ENCODE measurements around the gene DDX1. TPM values are rescaled to one million over a fixed set of nuclear protein-coding genes. Genes with fewer than 3 reads are reported as not detected.
A peak's percentile ranks its signal among the peaks of the same experiment; 100 is the strongest.

Gene DDX1
- total and polyA plus RNA-seq, 2 experiments from 2014 or later = 37.5 to 109 TPM

DNA sequence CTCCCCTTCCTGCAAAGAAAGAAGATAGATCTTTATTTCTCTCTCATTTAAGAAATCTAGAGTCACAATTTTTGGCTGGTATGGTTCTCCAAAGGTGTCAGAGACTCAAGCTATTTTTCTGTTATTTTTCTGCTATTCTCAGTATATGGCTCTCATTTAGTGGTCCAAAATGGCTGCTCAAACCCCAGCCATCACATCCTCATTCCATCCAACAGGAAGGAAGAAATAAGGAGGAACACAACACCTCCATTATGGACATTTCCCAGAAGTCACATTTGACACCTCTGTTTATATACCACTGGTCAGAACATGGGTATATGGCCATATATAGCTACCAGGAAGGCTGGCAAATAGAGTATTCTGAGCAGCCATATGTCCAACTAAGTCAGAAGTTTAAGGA, 7.4 kb upstream of the DDX1 start:
- Histone ChIP-seq H3K27ac (no peak overlapping the region), H3K9me3 (ENCODE audit: low read depth) (no peaks in the 10 kb centered on the region), H3K4me3 (no peak overlapping the region), H3K4me1 (ENCODE audit: low read depth) (no peaks in the 10 kb centered on the region), H3K36me3 (no peaks in the 10 kb centered on the region), H3K27me3 (no peaks in the 10 kb centered on the region)
- TF ChIP-seq CTCF (IDR thresholded peaks at IDR 0.05; ENCODE audit: low read depth, low read length) = no peak
- no peak for DNase-seq (ENCODE audit: low read depth in 1 of 2, low spot score in 1 of 2)

DNA sequence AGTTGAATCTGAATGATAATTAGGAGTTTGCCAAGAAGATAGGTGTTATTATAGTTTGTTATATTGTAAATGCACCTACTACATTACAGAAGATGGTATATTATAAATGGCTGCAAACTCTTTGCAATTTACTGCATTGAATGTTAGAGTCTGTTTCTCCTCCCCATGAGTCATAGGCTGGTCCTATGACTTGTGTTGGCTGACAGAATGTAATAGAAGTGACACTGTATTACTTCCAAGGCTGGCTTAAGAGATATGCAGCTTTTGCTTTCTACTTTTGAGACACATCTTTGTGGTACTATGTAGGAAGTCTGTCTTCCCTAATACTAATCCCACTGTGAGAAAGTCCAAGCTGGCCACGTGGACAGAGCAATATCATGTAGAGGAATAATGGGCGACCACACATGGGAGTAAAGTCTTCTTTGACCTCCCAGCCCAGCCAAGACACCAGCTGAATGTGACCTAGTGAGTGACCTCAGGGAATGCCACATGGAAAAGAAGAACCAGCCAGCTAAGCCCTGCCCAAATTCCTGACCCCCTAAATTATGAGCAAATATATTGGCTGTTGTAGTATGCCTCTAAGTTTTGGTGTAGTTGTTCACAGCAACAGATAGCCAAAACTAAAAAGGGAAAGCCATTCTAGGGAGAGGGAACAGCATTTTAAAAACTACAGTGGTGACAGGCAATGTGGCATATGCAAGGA, 6.8 kb upstream of the DDX1 start:
- no peak for TF ChIP-seq CTCF (IDR thresholded peaks at IDR 0.05; ENCODE audit: low read depth, low read length)
- H3K27me3 ChIP-seq = no peaks in the 10 kb centered on the region
- no peaks in the 10 kb centered on the region for H3K36me3 ChIP-seq
- H3K4me1 ChIP-seq (ENCODE audit: low read depth) = no peaks in the 10 kb centered on the region
- DNase-seq (ENCODE audit: low read depth in 1 of 2, low spot score in 1 of 2) = peak in 1 of 2 donors; percentile 5
- no peak overlapping the region for H3K4me3 ChIP-seq
- no peak overlapping the region for H3K27ac ChIP-seq
- H3K9me3 ChIP-seq (ENCODE audit: low read depth) = no peaks in the 10 kb centered on the region

DNA sequence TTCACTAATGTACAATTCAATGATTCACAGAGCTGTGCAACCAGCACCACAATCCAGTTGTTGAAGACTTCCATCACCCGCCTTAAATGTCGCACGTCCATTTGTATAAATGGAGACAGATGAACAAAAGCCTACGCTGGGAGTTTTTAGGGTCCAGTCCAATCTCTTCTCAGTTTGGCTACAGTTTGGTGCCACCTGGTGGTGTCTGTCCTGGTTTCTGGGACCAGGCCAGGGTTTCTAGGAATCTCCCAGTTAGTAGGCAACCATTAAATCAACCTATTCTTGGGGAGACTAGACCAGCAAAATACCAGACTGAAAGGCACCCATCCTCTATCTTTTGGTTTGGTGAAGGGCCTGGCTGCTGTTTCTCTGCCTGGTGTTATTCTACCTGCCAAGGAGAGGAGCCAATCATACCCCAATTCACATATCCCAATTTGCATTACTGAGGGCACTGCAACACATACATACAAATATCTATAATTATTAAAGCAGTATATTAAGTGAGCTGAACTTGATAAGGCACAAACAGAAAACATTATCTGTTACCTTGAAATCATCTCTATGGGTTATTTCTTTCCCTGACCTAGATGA, 3.2 kb upstream of the DDX1 start:
- peak; percentile 62 to 74 for DNase-seq (ENCODE audit: low read depth in 1 of 2, low spot score in 1 of 2)
- peaks cover 14% of the 10 kb centered on the region for H3K4me1 ChIP-seq (ENCODE audit: low read depth)
- no peak overlapping the region for H3K27ac ChIP-seq
- no peaks in the 10 kb centered on the region for H3K36me3 ChIP-seq
- peak; percentile 65 for TF ChIP-seq CTCF (IDR thresholded peaks at IDR 0.05; ENCODE audit: low read depth, low read length)
- no peaks in the 10 kb centered on the region for H3K9me3 ChIP-seq (ENCODE audit: low read depth)
- H3K4me3 ChIP-seq = no peak overlapping the region
- no peaks in the 10 kb centered on the region for H3K27me3 ChIP-seq

DNA sequence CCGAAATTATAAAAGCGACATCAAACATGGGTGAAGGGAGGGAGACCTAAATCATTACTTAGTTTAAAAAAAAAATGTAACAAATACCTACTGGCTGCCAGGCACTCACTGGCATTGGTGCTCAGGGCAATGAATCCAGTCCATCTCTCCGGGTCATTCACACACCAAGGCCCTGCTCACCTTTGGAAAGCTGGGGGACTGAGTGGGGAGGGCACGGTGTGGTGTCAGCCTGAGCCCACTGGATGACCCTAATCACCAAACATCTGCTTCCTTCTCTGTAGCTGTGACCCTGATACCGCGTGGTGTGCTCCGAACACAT, 336 bp upstream of the DDX1 start:
- Histone ChIP-seq H3K27ac (peak overlapping the region; percentile 94), H3K36me3 (peaks cover 13% of the 10 kb centered on the region), H3K9me3 (ENCODE audit: low read depth) (no peaks in the 10 kb centered on the region), H3K27me3 (no peaks in the 10 kb centered on the region), H3K4me3 (peak overlapping the region; percentile 55), H3K4me1 (ENCODE audit: low read depth) (peaks cover 23% of the 10 kb centered on the region)
- no peak for TF ChIP-seq CTCF (IDR thresholded peaks at IDR 0.05; ENCODE audit: low read depth, low read length)
- no peak for DNase-seq (ENCODE audit: low read depth in 1 of 2, low spot score in 1 of 2)

- H3K36me3 ChIP-seq = peaks cover 32% of the 10 kb centered on the region
- no peak for TF ChIP-seq CTCF (IDR thresholded peaks at IDR 0.05; ENCODE audit: low read depth, low read length)
- no peaks in the 10 kb centered on the region for H3K9me3 ChIP-seq (ENCODE audit: low read depth)
- H3K4me1 ChIP-seq (ENCODE audit: low read depth) = peaks cover 23% of the 10 kb centered on the region
- no peak overlapping the region for H3K27ac ChIP-seq
- peak overlapping the region; percentile 55 for H3K4me3 ChIP-seq
- no peak for DNase-seq (ENCODE audit: low read depth in 1 of 2, low spot score in 1 of 2)
- no peaks in the 10 kb centered on the region for H3K27me3 ChIP-seq
Measured at GRCh38 chr2:15593327-15593705, 1.6 kb downstream of the DDX1 start.
